ENCODE measurements around the gene OSBP2.
A peak's percentile ranks its signal among the peaks of the same experiment; 100 is the strongest.

OSBP2 gene

DNA sequence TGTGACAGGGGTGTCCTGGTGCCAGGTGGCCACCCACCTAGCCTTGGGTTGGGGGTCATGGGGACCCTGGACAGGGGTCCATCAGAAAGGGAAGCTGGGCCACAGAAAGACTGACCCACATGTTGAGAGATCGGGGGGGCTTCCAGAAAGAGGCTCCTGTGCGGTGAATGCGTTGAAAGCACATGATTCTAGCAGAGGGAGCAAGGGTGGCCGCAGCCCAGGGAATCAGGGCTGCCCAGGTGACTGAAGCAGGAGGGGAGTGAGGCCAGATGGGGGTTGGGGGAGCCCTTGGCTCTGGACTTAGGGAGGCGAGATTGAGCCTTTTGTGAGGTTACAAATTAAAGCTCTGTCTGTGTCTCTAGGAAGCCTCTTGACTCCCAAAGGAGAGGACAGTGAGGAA, 193.2 kb downstream of the OSBP2 start:
- Histone ChIP-seq H3K9me3 (ENCODE audit: severe bottlenecking) (no peaks in the 10 kb centered on the region), H3K4me3 (ENCODE audit: severe bottlenecking) (no peak overlapping the region), H3K36me3 (ENCODE audit: low read depth) (peaks cover 60% of the 10 kb centered on the region), H3K27me3 (ENCODE audit: insufficient read depth, poor library complexity, severe bottlenecking) (no peaks in the 10 kb centered on the region), H3K4me1 (ENCODE audit: insufficient read depth, poor library complexity, severe bottlenecking) (no peaks in the 10 kb centered on the region), H3K27ac (ENCODE audit: poor library complexity, severe bottlenecking) (no peak overlapping the region)
- ATAC-seq (ENCODE audit: low read depth) (no peak), DNase-seq (ENCODE audit: low spot score) (peak; percentile 21)
- TF ChIP-seq, protein P1, sequence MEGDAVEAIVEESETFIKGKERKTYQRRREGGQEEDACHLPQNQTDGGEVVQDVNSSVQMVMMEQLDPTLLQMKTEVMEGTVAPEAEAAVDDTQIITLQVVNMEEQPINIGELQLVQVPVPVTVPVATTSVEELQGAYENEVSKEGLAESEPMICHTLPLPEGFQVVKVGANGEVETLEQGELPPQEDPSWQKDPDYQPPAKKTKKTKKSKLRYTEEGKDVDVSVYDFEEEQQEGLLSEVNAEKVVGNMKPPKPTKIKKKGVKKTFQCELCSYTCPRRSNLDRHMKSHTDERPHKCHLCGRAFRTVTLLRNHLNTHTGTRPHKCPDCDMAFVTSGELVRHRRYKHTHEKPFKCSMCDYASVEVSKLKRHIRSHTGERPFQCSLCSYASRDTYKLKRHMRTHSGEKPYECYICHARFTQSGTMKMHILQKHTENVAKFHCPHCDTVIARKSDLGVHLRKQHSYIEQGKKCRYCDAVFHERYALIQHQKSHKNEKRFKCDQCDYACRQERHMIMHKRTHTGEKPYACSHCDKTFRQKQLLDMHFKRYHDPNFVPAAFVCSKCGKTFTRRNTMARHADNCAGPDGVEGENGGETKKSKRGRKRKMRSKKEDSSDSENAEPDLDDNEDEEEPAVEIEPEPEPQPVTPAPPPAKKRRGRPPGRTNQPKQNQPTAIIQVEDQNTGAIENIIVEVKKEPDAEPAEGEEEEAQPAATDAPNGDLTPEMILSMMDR (IDR thresholded peaks at IDR 0.05; ENCODE audit: poor library complexity, severe bottlenecking) = no peak

DNA sequence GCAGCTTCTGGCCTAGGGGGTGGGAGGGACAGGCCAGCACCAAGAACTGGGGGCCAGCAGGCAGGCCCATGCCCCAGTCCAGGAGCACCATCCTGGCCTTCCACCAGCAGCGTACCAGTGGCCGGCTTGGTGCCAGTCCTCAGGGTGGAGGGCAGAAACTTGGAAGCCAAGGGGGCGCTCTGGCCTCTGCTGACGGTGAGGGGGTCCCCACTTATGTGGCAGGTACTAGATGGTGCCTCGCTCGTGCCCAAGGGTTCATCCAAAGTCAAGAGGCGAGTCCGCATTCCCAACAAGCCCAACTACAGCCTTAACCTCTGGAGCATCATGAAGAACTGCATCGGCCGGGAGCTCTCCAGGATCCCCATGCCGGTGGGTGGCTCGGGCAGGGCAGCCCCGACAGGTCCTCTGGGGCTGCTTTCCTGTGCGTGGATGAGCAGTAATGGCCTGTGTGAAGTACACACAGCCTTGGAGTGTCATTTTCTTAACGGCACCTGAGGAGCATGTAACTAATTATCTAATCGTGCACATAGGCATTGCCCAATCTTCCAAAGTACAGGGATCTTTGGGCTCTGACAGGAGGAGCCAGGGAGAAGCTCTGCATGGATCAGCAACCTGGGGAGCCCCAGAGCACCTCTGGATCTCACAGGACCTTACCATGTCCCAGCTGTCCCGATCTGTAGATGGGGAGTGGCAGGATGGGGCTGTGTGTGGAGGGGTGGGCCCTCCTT, 194.8 kb downstream of the OSBP2 start:
- ATAC-seq (ENCODE audit: low read depth) (no peak), DNase-seq (ENCODE audit: low spot score) (no peak)
- H3K36me3 ChIP-seq (ENCODE audit: low read depth) = peaks cover 71% of the 10 kb centered on the region
- no peak overlapping the region for H3K27ac ChIP-seq (ENCODE audit: poor library complexity, severe bottlenecking)
- TF ChIP-seq, protein P1 (IDR thresholded peaks at IDR 0.05; ENCODE audit: poor library complexity, severe bottlenecking) = no peak
- H3K4me1 ChIP-seq (ENCODE audit: insufficient read depth, poor library complexity, severe bottlenecking) = no peaks in the 10 kb centered on the region
- no peak overlapping the region for H3K4me3 ChIP-seq (ENCODE audit: severe bottlenecking)
- H3K9me3 ChIP-seq (ENCODE audit: severe bottlenecking) = no peaks in the 10 kb centered on the region
- H3K27me3 ChIP-seq (ENCODE audit: insufficient read depth, poor library complexity, severe bottlenecking) = no peaks in the 10 kb centered on the region

DNA sequence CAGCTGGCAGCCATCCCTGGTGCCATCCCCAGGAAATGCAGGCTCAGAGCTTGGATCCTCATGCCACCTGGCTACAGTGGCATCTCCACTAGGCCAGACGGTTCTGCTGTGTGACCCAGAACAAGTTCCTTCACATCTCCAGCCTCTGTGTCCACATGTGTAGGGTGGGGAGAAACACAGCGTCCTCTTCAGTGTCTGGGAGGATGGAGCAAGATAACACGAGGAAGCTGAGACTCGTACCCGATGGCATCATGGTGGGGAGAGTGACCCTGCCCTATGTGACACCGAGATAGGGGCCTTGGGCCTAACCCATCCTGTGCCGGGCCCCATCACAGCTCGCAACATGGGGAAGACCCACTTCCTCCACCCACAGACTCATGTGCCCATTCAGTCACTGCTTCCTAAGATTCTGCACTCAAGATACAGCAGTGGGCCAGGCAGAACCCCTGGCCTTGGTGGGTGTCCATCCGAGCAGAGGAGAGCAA, 195.4 kb downstream of the OSBP2 start:
- Histone ChIP-seq H3K27me3 (ENCODE audit: insufficient read depth, poor library complexity, severe bottlenecking) (no peaks in the 10 kb centered on the region), H3K4me3 (ENCODE audit: severe bottlenecking) (no peak overlapping the region), H3K9me3 (ENCODE audit: severe bottlenecking) (no peaks in the 10 kb centered on the region), H3K36me3 (ENCODE audit: low read depth) (peaks cover 76% of the 10 kb centered on the region), H3K4me1 (ENCODE audit: insufficient read depth, poor library complexity, severe bottlenecking) (no peaks in the 10 kb centered on the region), H3K27ac (ENCODE audit: poor library complexity, severe bottlenecking) (no peak overlapping the region)
- no peak for DNase-seq (ENCODE audit: low spot score)
- ATAC-seq (ENCODE audit: low read depth) = no peak
- TF ChIP-seq, protein P1 (IDR thresholded peaks at IDR 0.05; ENCODE audit: poor library complexity, severe bottlenecking) = no peak

DNA sequence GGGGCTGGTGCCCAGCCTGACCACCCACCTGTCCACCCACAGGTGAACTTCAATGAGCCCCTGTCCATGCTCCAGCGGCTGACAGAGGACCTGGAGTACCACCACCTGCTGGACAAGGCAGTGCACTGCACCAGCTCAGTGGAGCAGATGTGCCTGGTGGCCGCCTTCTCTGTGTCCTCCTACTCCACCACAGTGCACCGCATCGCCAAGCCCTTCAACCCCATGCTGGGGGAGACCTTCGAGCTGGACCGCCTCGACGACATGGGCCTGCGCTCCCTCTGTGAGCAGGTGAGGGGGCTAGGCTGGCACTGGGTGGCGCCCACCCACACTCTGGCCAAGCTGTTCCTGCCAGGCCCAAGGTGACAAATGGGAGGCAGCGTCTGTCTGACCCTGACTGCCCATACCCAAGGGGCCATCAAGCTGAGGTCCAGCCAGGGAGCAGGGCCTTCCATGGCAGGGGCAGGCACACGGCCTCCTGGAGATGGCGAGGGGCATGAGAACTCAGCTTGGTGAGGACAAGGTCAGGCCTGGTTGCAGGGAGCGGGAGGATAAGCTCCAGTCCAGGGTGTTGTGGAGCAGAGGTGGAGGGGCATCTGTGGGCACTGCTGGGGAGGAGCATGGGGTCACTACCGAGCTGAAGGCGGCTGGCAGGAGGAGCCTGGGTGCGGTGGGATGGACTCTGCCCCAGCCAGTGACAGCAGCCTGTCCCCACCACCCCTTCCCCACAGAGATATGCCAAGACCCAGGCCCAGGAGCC, 196.2 kb downstream of the OSBP2 start:
- Histone ChIP-seq H3K4me1 (ENCODE audit: insufficient read depth, poor library complexity, severe bottlenecking) (no peaks in the 10 kb centered on the region), H3K9me3 (ENCODE audit: severe bottlenecking) (no peaks in the 10 kb centered on the region), H3K4me3 (ENCODE audit: severe bottlenecking) (no peak overlapping the region), H3K27ac (ENCODE audit: poor library complexity, severe bottlenecking) (no peak overlapping the region), H3K27me3 (ENCODE audit: insufficient read depth, poor library complexity, severe bottlenecking) (no peaks in the 10 kb centered on the region), H3K36me3 (ENCODE audit: low read depth) (peaks cover 82% of the 10 kb centered on the region)
- TF ChIP-seq, protein P1 (IDR thresholded peaks at IDR 0.05; ENCODE audit: poor library complexity, severe bottlenecking) = peak; percentile 66
- ATAC-seq (ENCODE audit: low read depth) (peak; percentile 56; the same call in 1 of the 3 replicates), DNase-seq (ENCODE audit: low spot score) (peak; percentile 60)

DNA sequence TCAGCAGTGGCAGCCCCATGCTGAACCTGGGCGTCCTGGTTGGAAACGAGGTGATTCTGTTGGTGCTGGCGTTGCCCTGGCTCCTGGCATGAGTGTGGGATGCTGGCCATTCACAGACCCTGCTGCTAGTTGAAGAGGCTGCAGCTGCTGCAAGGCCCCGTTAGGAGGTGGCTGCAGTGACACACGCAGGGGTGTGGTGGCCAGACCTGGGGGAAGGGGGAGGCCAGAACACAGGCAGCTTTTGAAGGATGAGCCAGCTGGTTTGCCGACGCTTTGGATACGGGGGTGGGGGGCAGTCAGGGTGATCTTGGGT, 196.7 kb downstream of the OSBP2 start:
- ATAC-seq (ENCODE audit: low read depth) = no peak
- Histone ChIP-seq H3K27ac (ENCODE audit: poor library complexity, severe bottlenecking) (no peak overlapping the region), H3K4me1 (ENCODE audit: insufficient read depth, poor library complexity, severe bottlenecking) (no peaks in the 10 kb centered on the region), H3K36me3 (ENCODE audit: low read depth) (peaks cover 87% of the 10 kb centered on the region), H3K9me3 (ENCODE audit: severe bottlenecking) (no peaks in the 10 kb centered on the region), H3K27me3 (ENCODE audit: insufficient read depth, poor library complexity, severe bottlenecking) (no peaks in the 10 kb centered on the region), H3K4me3 (ENCODE audit: severe bottlenecking) (no peak overlapping the region)
- TF ChIP-seq, protein P1 (IDR thresholded peaks at IDR 0.05; ENCODE audit: poor library complexity, severe bottlenecking) = no peak
- no peak for DNase-seq (ENCODE audit: low spot score)
